GM19395 (cell line): Measurements from ENCODE around the gene TRIM7.
"Not testable (repeated sequence)": the region's sequence is repeated elsewhere in the genome, so short reads cannot be mapped to it uniquely, and the experiment has no call there.

Experiments used
- ATAC-seq: cut with Tn5 transposase; IDR thresholded peaks from one replicate; pipeline ENCODE4 v1.9.1; 2021; ENCODE audit warnings: mild to moderate bottlenecking, moderate library complexity; ENCODE audit not compliant: unreplicated experiment

TRIM7 gene

DNA sequence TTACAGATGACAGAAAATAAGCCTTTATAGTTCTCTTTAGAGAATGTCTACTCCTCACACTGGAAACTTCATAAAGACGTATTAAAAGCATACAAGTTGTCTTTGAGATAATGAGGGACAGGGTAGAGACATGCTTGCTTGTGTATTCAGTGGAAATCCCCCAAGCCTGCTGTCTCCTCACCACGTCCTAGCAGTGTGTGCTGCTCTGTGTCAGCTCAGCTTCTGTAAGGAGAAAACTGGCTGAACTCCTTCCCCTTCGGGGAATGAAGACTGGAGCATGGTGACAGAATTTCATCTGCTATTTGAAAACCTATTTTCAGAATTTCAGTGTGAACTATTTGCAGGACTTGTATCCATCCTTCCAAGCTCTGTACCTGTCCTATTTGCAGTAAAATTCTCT lies 48.2 kb downstream of the TRIM7 start:
- no peak for ATAC-seq

DNA sequence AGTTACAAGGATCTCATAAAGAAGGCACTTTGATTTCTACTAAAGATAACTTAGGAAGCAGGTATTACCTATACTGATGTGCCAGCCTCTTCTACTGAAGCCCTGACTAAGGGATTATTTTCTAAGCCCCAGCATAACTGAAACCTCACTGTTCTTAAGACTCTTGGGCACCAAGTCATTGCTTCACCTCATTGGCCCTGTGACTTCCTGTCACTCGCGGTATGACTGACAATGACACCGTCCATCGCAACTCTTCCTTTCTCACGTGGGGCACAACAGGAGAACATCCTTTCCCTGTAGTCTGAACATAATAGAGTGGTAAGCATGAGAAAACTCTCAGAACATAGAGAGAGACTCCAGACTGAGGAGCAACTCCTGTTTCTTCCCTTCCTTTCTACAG lies 51.2 kb downstream of the TRIM7 start:
- ATAC-seq, result no peak

- no peak for ATAC-seq
Measured at GRCh38 chr5:181152406-181152805, 52.6 kb downstream of the TRIM7 start.

GRCh38 chr5:181151146-181151545 lies 53.9 kb downstream of the TRIM7 start:
- no peak for ATAC-seq

DNA sequence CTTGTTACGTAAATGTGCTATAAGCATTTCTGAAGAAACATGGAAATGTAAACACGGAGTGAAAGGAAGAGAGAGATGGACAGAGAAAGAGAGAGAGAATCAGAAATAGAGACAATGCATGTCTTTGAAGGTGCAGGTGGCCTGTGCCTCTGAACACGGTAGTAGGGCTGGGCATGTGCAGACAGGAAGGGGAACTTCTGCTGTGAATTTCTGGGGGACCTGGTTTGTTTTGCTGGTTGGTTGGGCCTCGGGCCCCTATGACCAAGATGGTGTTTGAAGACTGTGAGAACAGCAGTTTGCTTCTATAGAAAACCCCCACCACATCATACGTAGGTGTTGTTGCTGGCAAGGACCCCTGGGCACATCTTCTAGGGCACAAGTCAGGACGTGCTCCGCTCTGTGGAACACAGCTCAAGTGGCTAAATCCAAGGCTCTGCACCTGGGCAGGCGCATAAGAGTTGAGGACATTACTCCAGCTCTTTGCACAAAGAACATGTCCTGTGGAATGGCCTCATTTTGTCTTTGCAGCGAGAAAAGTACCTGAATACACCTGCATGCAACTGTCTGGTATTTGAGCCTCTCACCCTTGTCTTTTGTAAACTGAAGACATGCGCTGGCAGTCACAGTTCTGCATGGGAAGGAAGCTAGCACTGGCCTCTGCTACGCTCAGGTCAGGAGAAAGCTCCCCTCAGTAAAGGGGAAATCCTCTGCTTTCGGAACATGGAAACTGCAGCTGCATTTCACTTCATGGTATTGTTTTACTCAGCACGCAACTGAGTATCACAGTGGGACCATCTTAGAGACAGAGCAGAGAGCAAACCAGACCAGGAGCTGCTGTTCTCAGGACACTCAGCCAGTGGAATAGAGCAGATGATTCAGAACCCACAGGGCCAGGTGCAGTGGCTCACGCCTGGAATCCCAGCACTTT lies 54.9 kb downstream of the TRIM7 start:
- peak; percentile 68 for ATAC-seq

DNA sequence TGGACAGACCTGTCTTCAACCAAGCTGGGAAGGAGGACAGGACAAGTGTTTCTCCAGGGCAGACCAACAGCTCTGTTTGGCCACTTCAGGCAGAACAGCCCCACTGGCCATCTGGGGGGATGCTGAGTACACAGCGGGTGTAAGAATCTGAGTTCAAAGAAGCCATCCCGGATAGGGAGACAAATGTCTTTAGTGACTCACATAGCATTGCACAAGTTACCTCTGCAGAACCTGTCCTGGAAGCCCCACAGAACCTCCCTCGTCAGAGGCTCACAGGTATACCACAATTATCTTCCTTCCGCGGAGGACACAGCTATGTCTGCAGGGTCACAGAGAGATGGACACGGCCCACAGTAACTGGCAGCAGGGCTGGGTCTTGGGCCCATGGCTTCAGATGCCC lies 55.6 kb downstream of the TRIM7 start:
- no peak for ATAC-seq

DNA sequence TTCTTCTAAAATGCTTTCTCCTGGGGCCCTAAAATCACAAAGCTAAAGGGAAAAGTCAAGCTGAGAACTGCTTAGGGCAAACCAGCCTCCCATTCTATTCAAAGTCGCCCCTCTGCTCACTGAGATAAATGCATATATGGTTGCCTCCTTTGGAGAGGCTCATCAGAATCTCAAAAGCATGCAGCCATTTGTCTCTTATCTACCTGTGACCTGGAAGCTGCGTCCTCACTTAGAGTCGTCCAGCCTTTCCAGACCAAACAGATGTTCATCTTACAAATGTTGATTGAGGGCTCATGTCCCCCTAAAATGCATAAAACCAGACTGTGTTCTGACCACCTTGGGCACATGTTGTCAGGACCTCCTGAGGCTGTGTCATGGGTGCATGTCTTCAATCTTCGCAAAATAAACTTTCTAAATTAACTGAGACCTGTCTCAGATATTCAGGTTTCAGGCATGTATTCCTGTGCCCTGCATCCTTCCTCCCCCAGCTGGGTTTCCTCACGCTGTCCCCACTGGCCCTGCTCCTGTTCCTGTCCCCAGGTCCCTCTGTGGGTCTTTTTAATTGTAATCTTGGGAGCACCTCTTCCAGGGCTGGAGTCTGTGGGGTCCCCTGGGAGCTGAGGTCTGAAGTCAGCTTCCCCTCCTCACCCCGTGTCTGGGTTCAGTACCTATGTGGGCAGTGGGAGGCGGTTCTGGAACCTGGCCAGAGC lies 57.9 kb downstream of the TRIM7 start, which contains the start of gene OR2V2:
OR2V2 (plus strand) TSS at position 660 of the 710 bp plus-strand sequence. CDS start 7,357 bp downstream, outside the sequence.
- ATAC-seq, result not testable (repeated sequence)

DNA sequence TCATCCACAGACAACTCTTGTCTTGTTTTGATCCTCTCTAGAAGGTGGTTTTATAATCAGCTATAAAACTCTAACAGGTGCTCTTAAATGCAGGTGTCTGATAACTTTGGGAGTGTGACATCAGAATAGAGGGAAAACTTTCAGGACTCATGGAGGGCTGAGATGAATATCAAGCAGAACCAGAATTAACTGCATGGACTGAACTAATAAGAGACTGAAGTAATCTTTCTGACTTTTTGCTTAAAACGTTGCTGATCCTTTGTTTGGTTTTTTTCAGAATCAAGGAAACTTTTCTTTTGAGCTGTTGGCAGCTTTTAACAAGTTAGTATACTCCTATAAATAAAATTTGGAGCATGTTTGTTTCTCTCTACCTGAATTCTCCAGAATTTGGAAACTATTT lies 59.9 kb downstream of the TRIM7 start:
- no peak for ATAC-seq
